ENCODE measurements around the gene CBFA2T3.

The CBFA2T3 gene

GRCh38 chr16:88945473-88945872 is 31.5 kb downstream of the CBFA2T3 start:
- TF ChIP-seq CTCF (conservative IDR thresholded peaks at IDR 0.05; ENCODE audit: low read depth, low read length) = no peak
- no peak for DNase-seq (ENCODE audit: low read depth)
- no peak overlapping the region for H3K4me3 ChIP-seq (ENCODE audit: low read depth, low read length)

DNA sequence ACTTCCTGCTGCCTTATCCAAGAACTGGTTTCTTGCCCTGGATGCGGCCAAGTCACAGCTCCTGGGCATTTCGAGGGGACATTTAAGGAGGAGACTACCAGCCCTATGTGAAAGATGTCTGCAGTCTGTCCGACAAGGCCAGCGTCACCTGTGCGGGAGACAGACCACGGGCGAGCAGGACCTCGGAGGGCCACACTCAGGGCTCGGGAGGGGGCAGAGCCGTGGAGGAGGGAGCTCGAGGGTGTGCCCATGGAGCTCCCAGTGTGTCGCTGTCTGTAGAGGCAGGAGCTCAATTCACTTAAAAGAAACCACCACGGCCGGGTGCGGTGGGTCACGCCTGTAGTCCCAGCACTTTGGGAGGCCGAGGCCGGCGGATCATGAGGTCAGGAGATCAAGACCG is 33.3 kb downstream of the CBFA2T3 start:
- no peak for DNase-seq (ENCODE audit: low read depth)
- no peak for TF ChIP-seq CTCF (conservative IDR thresholded peaks at IDR 0.05; ENCODE audit: low read depth, low read length)

DNA sequence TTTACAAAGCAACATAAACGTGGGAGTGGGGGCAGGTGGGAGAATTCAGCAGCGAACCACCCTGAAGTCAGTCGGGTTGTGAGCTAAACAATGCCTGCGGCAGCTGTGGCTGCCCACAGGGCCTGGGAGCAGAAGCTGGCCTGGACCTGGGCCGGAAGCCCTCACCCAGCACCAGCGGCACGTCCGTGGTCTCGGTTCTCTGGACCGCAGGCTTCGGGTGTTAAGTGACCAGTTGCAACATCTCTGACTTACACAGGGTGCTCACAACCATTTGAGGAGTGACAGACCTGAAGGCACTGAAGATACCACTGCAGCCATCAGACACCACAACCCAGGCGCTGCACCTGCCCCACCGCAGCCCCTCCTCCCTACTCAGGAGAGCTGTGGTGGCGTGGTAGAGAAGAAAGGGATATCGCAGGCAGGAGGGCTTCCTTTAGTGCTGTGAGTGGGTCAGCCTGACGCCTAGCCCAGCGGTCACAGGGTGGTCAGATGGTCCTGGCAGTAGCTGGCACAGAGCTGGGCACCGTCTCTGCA is 33.8 kb downstream of the CBFA2T3 start:
- DNase-seq (ENCODE audit: low read depth) = no peak
- no peak for TF ChIP-seq CTCF (conservative IDR thresholded peaks at IDR 0.05; ENCODE audit: low read depth, low read length)
- no peak overlapping the region for H3K4me3 ChIP-seq (ENCODE audit: low read depth, low read length)

More for the DNA sequence above, 33.3 kb downstream of the CBFA2T3 start:
- no peak overlapping the region for H3K4me3 ChIP-seq (ENCODE audit: low read depth, low read length)

DNA sequence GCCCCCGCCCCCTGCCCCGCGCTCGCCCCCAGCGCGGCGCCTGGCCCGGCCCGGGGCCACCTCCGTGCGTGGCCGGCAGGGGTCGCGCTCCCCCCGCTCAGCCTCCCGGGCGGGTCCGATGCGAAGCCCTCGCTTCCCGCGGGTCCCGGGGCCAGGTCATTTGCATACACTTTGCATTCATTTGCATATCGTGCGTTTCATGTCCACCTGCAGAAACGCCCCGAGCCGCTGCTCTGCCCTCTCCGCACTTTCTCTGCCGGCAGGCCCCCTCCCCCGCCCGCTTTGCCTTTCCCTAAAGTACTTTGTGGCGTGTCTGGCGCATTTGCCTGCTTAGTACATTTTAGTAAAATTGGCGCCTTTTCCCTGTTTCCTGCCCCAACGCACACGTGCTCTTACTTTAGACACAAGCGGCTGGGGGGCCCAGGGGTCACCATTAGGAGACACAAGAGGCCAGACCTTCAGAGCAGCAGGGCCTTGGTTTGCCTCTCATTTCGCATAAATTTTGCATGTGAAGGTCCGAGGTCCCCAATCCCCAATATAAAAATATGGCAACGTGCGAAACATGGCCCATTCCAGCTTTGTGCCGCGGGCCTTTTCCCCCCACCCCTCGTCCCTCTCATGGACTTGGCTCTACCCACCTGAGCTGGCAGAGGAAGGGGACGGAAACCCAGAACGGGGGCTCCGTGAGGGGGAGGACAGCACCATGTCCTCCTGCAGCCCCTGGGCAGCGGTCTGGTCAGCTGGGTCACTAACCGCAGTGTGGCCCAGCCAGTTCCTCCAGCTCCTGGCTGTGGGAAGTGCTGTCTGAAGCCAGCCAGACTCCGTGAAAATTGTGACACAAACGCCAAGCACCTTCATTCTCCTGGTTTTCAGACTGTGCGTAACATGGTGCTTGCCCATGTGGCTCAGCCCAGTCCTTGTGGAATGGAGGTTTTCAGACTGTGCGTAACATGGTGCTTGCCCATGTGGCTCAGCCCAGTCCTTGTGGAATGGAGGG is 34.8 kb downstream of the CBFA2T3 start:
- peak; percentile 45 for TF ChIP-seq CTCF (conservative IDR thresholded peaks at IDR 0.05; ENCODE audit: low read depth, low read length)
- peak; percentile 15 for DNase-seq (ENCODE audit: low read depth)
- H3K4me3 ChIP-seq (ENCODE audit: low read depth, low read length) = no peak overlapping the region

- H3K4me3 ChIP-seq (ENCODE audit: low read depth, low read length) = no peak overlapping the region
- no peak for DNase-seq (ENCODE audit: low read depth)
- TF ChIP-seq CTCF (conservative IDR thresholded peaks at IDR 0.05; ENCODE audit: low read depth, low read length) = no peak
Measured at GRCh38 chr16:88940862-88941817, 35.9 kb downstream of the CBFA2T3 start.

GRCh38 chr16:88939972-88940861 is 36.8 kb downstream of the CBFA2T3 start:
- no peak overlapping the region for H3K4me3 ChIP-seq (ENCODE audit: low read depth, low read length)
- TF ChIP-seq CTCF (conservative IDR thresholded peaks at IDR 0.05; ENCODE audit: low read depth, low read length) = no peak
- no peak for DNase-seq (ENCODE audit: low read depth)
